HepG2 (cell line): ENCODE measurements around the gene CPNE4. TPM values are rescaled to one million over a fixed set of nuclear protein-coding genes. Genes with fewer than 3 reads are reported as not detected.
A peak's percentile ranks its signal among the peaks of the same experiment; 100 is the strongest.

Experiments used
- AHR ChIP-seq: IDR thresholded peaks from 2 replicates; pipeline ENCODE4 v1.6.1; 2018; ENCODE audit warnings: missing genetic modification reagents, missing compliant biosample characterization
- ATF5 ChIP-seq: sonication (generic); formaldehyde crosslinking; IDR thresholded peaks from 2 replicates; pipeline ENCODE4 v1.4.0; 2020; ENCODE audit warnings: mild to moderate bottlenecking, low read depth, missing genetic modification reagents
- CAMTA2 ChIP-seq: sonication (generic); formaldehyde crosslinking; IDR thresholded peaks from 2 replicates; pipeline ENCODE4 v1.4.0; 2020; ENCODE audit warnings: mild to moderate bottlenecking, missing genetic modification reagents, borderline replicate concordance
- ETS1 ChIP-seq: sonication (generic); formaldehyde crosslinking; IDR thresholded peaks from 2 replicates; pipeline ENCODE4 v1.4.0; 2020; ENCODE audit warnings: missing genetic modification reagents
- FOXJ3 ChIP-seq: sonication (generic); formaldehyde crosslinking; IDR thresholded peaks from 2 replicates; pipeline ENCODE4 v1.4.0; 2020; ENCODE audit warnings: missing genetic modification reagents, mild to moderate bottlenecking, borderline replicate concordance
- FUBP1 ChIP-seq: sonication (generic); formaldehyde crosslinking; IDR thresholded peaks from 2 replicates; pipeline ENCODE4 v1.5.1; 2020; ENCODE audit warnings: missing genetic modification reagents, mild to moderate bottlenecking, borderline replicate concordance
- HHEX ChIP-seq: IDR thresholded peaks from 2 replicates; pipeline ENCODE4 v1.6.1; 2016; ENCODE audit warnings: control low read depth
- HMG20A ChIP-seq: IDR thresholded peaks from 2 replicates; pipeline ENCODE4 v1.6.1; 2016; ENCODE audit warnings: borderline replicate concordance
- IKZF4 ChIP-seq: sonication (generic); formaldehyde crosslinking; IDR thresholded peaks from 2 replicates; pipeline ENCODE4 v1.5.1; 2020; ENCODE audit warnings: borderline replicate concordance, mild to moderate bottlenecking, low read depth, missing genetic modification reagents; ENCODE audit errors: not compliant biosample characterization
- PHF8 ChIP-seq: sonication (generic); formaldehyde crosslinking; IDR thresholded peaks from 2 replicates; pipeline ENCODE4 v1.5.0; 2020; ENCODE audit warnings: missing genetic modification reagents
- SMAD9 ChIP-seq: sonication (generic); formaldehyde crosslinking; IDR thresholded peaks from 2 replicates; pipeline ENCODE4 v1.5.1; 2020; ENCODE audit warnings: mild to moderate bottlenecking, missing genetic modification reagents
- YEATS2 ChIP-seq: sonication (generic); formaldehyde crosslinking; IDR thresholded peaks from 2 replicates; pipeline ENCODE4 v1.4.0; 2020; ENCODE audit warnings: missing genetic modification reagents, borderline replicate concordance
- ZNF431 ChIP-seq: sonication (generic); formaldehyde crosslinking; IDR thresholded peaks from 2 replicates; pipeline ENCODE4 v1.9.0; 2022; ENCODE audit warnings: missing genetic modification reagents, low read depth, mild to moderate bottlenecking, borderline replicate concordance
- ZNF615 ChIP-seq: sonication (generic); formaldehyde crosslinking; IDR thresholded peaks from 2 replicates; pipeline ENCODE4 v1.5.0; 2020; ENCODE audit warnings: mild to moderate bottlenecking, missing genetic modification reagents, borderline replicate concordance
- ZNF75D ChIP-seq: sonication (generic); formaldehyde crosslinking; IDR thresholded peaks from 2 replicates; pipeline ENCODE4 v1.8.1; 2023; ENCODE audit warnings: missing genetic modification reagents, mild to moderate bottlenecking, borderline replicate concordance
- polyA plus RNA-seq, 8 experiments: library from polyadenylated mRNA; depleted of rRNA in 3 of 8; stranded (reverse) in 7 of 8; unstranded in 1 of 8; fragments of >200 nt; fragmentation: Illumina TruSeq in 4 of 8; extraction: Trizol in 4 of 8; gene quantifications; 2 replicates each; pipeline versions ENCODE4 v1.2.1 to v1.2.3, GENCODE V29; 2011 to 2016; ENCODE audit warnings: low read depth in 4 of 8, missing spikeins in 1 of 8, mixed read lengths in 1 of 8; ENCODE audit not compliant: insufficient read depth in 1 of 8
- total RNA-seq, 5 experiments: library from RNA; depleted of rRNA; stranded (reverse); fragments of >200 nt; fragmentation: Illumina TruSeq; extraction: Trizol; gene quantifications; 2 replicates each; pipeline ENCODE4 v1.2.3, GENCODE V29; 2016; ENCODE audit warnings: low read depth in 1 of 5
- TF ChIP-seq, protein P1 (sequence below): sonication (generic); formaldehyde crosslinking; IDR thresholded peaks from 2 replicates; pipeline ENCODE4 v1.5.0; 2020; ENCODE audit warnings: missing genetic modification reagents
- TF ChIP-seq, protein P2 (sequence below): sonication (generic); formaldehyde crosslinking; conservative IDR thresholded peaks from 2 replicates; pipeline ENCODE4 v1.5.0; 2020; ENCODE audit warnings: missing genetic modification reagents
- TF ChIP-seq, protein P3 (sequence below): sonication (generic); formaldehyde crosslinking; conservative IDR thresholded peaks from 2 replicates; pipeline ENCODE4 v1.4.0; 2020; ENCODE audit warnings: mild to moderate bottlenecking, missing genetic modification reagents, moderate library complexity

CPNE4 gene
- total and polyA plus RNA-seq, 2 of the 13 experiments (the other 11 are each of a cell fraction or from before 2014, with no cell fraction given): not detected

DNA sequence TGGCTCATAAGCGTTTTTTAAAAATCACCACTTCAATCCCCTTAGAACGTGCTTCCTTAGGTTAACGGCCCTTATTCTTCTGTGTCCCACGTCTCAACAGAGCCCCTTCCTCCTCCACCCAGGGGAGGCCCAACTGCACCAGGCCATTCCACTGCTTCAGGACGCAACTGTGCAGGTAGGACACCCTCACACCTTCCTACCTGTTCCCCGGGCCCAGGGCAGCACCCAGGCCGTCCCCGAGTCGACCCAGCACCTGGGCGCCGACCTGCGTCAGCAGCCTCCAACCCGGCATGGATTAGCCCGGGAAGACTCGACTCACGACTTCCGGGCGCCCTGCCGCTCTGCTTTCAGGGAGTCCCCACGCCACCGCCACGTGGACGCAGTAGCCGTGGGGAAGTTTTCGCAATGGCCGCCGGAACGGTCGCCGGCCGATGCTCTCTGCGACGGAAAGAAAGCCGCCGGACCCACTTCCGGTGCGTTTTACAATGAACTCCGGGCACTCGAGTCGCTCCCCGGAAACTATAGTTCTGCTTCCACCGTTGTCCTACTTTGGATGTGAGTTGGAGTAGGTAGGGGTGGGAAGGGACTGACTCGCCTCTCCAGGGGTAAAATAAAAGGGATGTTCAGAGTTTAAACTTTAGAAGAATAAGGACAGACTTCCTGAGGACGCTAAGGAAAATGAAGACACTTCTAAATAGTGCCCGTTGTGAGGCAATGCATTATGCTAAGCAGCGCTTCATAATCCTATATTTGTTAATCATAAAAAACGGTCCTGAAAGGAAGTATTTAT is 532.1 kb downstream of the CPNE4 start, which contains the start of gene MRPL3 (continued):
- TF ChIP-seq HHEX (CRISPR knock-in tag) (no peak), HMG20A (CRISPR knock-in tag) (peak; percentile 45; the same call in 1 of the 2 replicates), CAMTA2 (CRISPR knock-in tag) (peak; percentile 63; the same call in 1 of the 2 replicates), ZNF615 (CRISPR knock-in tag) (peak; percentile 38; the same call in 1 of the 2 replicates), YEATS2 (peak; percentile 97), FOXJ3 (CRISPR knock-in tag) (peak; percentile 73; the same call in 1 of the 2 replicates), ETS1 (CRISPR knock-in tag) (peak; percentile 82; the same call in 1 of the 2 replicates), SMAD9 (CRISPR knock-in tag) (peak; percentile 96), ATF5 (CRISPR knock-in tag) (peak; percentile 86; the same call in 1 of the 2 replicates), ZNF75D (CRISPR knock-in tag) (no peak), IKZF4 (CRISPR knock-in tag) (peak; percentile 96), AHR (CRISPR knock-in tag) (peak; percentile 95), FUBP1 (CRISPR knock-in tag) (no peak), ZNF431 (CRISPR knock-in tag) (peak; percentile 78), PHF8 (CRISPR knock-in tag) (peak; percentile 99)
- TF ChIP-seq, protein P1, sequence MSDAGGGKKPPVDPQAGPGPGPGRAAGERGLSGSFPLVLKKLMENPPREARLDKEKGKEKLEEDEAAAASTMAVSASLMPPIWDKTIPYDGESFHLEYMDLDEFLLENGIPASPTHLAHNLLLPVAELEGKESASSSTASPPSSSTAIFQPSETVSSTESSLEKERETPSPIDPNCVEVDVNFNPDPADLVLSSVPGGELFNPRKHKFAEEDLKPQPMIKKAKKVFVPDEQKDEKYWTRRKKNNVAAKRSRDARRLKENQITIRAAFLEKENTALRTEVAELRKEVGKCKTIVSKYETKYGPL: peak; percentile 81
- TF ChIP-seq, protein P2, sequence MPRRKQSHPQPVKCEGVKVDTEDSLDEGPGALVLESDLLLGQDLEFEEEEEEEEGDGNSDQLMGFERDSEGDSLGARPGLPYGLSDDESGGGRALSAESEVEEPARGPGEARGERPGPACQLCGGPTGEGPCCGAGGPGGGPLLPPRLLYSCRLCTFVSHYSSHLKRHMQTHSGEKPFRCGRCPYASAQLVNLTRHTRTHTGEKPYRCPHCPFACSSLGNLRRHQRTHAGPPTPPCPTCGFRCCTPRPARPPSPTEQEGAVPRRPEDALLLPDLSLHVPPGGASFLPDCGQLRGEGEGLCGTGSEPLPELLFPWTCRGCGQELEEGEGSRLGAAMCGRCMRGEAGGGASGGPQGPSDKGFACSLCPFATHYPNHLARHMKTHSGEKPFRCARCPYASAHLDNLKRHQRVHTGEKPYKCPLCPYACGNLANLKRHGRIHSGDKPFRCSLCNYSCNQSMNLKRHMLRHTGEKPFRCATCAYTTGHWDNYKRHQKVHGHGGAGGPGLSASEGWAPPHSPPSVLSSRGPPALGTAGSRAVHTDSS (CRISPR knock-in tag): 0 out of 2 replicates have a peak, but pooled peaks have one; percentile 47
- TF ChIP-seq, protein P3, sequence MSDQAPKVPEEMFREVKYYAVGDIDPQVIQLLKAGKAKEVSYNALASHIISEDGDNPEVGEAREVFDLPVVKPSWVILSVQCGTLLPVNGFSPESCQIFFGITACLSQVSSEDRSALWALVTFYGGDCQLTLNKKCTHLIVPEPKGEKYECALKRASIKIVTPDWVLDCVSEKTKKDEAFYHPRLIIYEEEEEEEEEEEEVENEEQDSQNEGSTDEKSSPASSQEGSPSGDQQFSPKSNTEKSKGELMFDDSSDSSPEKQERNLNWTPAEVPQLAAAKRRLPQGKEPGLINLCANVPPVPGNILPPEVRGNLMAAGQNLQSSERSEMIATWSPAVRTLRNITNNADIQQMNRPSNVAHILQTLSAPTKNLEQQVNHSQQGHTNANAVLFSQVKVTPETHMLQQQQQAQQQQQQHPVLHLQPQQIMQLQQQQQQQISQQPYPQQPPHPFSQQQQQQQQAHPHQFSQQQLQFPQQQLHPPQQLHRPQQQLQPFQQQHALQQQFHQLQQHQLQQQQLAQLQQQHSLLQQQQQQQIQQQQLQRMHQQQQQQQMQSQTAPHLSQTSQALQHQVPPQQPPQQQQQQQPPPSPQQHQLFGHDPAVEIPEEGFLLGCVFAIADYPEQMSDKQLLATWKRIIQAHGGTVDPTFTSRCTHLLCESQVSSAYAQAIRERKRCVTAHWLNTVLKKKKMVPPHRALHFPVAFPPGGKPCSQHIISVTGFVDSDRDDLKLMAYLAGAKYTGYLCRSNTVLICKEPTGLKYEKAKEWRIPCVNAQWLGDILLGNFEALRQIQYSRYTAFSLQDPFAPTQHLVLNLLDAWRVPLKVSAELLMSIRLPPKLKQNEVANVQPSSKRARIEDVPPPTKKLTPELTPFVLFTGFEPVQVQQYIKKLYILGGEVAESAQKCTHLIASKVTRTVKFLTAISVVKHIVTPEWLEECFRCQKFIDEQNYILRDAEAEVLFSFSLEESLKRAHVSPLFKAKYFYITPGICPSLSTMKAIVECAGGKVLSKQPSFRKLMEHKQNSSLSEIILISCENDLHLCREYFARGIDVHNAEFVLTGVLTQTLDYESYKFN: peak; percentile 44; the same call in 1 of the 2 replicates
